ENCODE data around the gene IL1RAPL1. TPM values are rescaled to one million over a fixed set of nuclear protein-coding genes. Genes with fewer than 3 reads are reported as not detected.

IL1RAPL1 gene
- total RNA-seq, 4 donors from 2014 or later: 0.13 TPM; not detected in 3

DNA sequence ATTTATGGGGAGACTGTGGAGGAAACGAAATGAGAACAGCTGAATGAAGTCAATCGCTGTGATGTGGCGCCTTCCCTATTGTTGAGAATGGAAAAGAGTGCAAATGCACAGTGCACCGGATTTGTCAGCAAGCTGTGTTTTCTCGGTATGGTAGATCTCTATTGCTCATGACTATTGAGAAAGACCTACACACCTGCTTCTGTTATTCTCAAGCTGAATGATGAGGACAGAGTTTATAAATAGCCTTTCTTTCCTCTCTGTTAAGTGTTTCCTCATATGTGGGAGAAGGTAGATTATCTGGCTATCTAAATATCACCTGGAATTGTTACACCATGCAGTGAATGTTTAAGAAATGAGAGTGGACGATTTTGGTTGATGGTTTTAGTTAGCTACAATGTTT lies 650.7 kb downstream of the IL1RAPL1 start:
- DNase-seq (ENCODE audit: low spot score in 2 of 2): no peak
- Histone ChIP-seq H3K4me1 (no peaks in the 10 kb centered on the region), H3K36me3 (no peaks in the 10 kb centered on the region), H3K27ac (no peak overlapping the region), H3K9me3 (no peaks in the 10 kb centered on the region), H3K27me3 (no peaks in the 10 kb centered on the region), H3K4me3 (no peak overlapping the region)
- no peak for TF ChIP-seq POLR2AphosphoS5 (IDR thresholded peaks at IDR 0.05)
- TF ChIP-seq EP300 (IDR thresholded peaks at IDR 0.05): no peak
- no peak for TF ChIP-seq POLR2A (IDR thresholded peaks at IDR 0.05)
- TF ChIP-seq, protein P1, sequence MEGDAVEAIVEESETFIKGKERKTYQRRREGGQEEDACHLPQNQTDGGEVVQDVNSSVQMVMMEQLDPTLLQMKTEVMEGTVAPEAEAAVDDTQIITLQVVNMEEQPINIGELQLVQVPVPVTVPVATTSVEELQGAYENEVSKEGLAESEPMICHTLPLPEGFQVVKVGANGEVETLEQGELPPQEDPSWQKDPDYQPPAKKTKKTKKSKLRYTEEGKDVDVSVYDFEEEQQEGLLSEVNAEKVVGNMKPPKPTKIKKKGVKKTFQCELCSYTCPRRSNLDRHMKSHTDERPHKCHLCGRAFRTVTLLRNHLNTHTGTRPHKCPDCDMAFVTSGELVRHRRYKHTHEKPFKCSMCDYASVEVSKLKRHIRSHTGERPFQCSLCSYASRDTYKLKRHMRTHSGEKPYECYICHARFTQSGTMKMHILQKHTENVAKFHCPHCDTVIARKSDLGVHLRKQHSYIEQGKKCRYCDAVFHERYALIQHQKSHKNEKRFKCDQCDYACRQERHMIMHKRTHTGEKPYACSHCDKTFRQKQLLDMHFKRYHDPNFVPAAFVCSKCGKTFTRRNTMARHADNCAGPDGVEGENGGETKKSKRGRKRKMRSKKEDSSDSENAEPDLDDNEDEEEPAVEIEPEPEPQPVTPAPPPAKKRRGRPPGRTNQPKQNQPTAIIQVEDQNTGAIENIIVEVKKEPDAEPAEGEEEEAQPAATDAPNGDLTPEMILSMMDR (IDR thresholded peaks at IDR 0.05): no peak
- WGBS: 69% methylated on average over 6 of the region's 6 CpGs

DNA sequence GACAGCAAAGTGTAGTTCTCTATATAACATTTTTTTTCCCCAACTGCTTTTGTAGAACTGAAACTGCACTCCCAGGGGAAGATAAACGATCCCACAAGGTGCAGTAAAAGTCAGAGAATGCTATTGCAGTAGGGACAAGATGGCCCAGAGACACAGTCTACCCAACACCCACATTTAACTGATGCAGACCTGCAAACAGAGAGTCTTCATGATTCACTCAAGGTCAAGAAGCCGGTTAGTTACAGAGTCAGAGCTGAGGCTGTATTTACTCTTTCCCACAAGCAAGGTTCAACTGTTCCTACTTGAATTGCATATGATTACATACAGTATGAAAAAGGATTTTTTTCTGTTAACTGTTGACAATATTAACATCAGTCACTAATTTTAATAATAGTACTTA lies 654.6 kb downstream of the IL1RAPL1 start:
- H3K9me3 ChIP-seq: no peaks in the 10 kb centered on the region
- H3K27me3 ChIP-seq: no peaks in the 10 kb centered on the region
- no peaks in the 10 kb centered on the region for H3K4me1 ChIP-seq
- H3K27ac ChIP-seq: no peak overlapping the region
- H3K36me3 ChIP-seq: no peaks in the 10 kb centered on the region
- TF ChIP-seq EP300 (IDR thresholded peaks at IDR 0.05) (no peak), POLR2A (IDR thresholded peaks at IDR 0.05) (no peak)
- 57% methylated on average over 2 of the region's 2 CpGs for WGBS
- no peak for DNase-seq (ENCODE audit: low spot score in 2 of 2)
- no peak overlapping the region for H3K4me3 ChIP-seq

DNA sequence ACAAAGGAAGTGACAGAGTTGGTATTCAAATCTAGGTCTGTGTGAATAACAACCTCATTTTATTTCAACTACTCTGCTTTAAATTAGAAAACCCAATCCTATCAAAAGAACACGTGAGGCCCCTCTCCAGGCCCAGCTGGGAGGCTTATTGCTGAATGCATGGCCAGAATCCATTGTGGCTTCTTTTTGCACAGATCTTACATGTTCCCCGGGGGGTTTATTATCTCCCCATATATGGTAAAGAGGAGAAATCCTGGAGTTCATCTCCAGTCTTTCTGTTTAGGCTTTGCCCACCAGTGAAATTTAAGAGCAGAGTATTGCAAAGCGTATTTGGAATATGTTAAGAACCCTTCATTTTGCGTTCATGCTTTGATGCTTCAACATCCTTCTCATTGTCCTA lies 655.6 kb downstream of the IL1RAPL1 start:
- TF ChIP-seq POLR2AphosphoS5 (IDR thresholded peaks at IDR 0.05): no peak
- no peak for TF ChIP-seq EP300 (IDR thresholded peaks at IDR 0.05)
- TF ChIP-seq, protein P1 (IDR thresholded peaks at IDR 0.05): no peak
- no peak for TF ChIP-seq POLR2A (IDR thresholded peaks at IDR 0.05)
- no peak for DNase-seq (ENCODE audit: low spot score in 2 of 2)
- 74% methylated on average over 4 of the region's 4 CpGs for WGBS
- H3K9me3 ChIP-seq: no peaks in the 10 kb centered on the region
- H3K27me3 ChIP-seq: no peaks in the 10 kb centered on the region
- no peak overlapping the region for H3K27ac ChIP-seq
- no peaks in the 10 kb centered on the region for H3K36me3 ChIP-seq
- no peaks in the 10 kb centered on the region for H3K4me1 ChIP-seq
- H3K4me3 ChIP-seq: no peak overlapping the region

DNA sequence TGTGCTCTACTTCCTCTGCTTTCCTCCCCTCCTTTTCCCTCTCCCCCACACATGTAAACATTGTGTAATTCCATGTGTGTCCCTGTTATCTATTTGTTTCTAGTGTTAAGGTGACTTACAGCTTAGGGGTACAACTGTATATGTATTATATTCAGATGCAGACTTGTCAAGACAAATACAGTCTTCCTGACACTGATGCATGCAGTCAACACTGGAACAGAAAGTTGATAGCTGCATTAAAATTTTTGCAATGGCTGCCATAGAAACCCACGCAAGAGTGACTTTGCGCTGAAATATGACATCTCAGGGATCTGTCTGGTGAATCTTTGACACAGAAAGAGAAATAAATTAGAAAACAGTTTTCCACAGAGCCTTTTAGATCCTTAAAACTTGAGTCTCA lies 656.7 kb downstream of the IL1RAPL1 start:
- DNase-seq (ENCODE audit: low spot score in 2 of 2): no peak
- H3K36me3 ChIP-seq: no peaks in the 10 kb centered on the region
- TF ChIP-seq POLR2AphosphoS5 (IDR thresholded peaks at IDR 0.05) (no peak), EP300 (IDR thresholded peaks at IDR 0.05) (no peak), POLR2A (IDR thresholded peaks at IDR 0.05) (no peak)
- TF ChIP-seq, protein P1 (IDR thresholded peaks at IDR 0.05): no peak
- no peaks in the 10 kb centered on the region for H3K4me1 ChIP-seq
- no peak overlapping the region for H3K4me3 ChIP-seq
- H3K27ac ChIP-seq: no peak overlapping the region
- 89% methylated on average over 2 of the region's 2 CpGs for WGBS
- no peaks in the 10 kb centered on the region for H3K27me3 ChIP-seq
- H3K9me3 ChIP-seq: no peaks in the 10 kb centered on the region

DNA sequence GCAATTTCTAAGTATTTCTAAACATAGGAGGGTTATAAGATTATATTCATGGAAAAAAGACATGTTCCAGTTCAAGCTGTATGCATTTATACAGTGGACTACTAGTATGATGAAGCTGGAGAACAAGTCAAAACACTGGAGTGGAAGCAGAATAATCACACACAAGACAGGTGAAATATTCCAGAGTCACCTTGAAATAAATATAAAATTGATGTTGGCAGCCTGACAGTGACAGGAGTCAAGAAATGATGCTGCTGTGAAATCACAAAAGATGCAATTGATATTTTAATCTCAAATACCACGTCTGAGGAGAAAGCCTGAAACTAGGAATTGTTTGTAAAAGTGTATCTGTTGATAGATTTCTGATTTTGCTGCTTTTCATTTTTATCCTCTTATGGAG lies 667.3 kb downstream of the IL1RAPL1 start:
- Histone ChIP-seq H3K4me1 (no peaks in the 10 kb centered on the region), H3K9me3 (no peaks in the 10 kb centered on the region), H3K27me3 (no peaks in the 10 kb centered on the region), H3K36me3 (no peaks in the 10 kb centered on the region), H3K4me3 (no peak overlapping the region), H3K27ac (no peak overlapping the region)
- 53% methylated on average over 1 of the region's 1 CpG for WGBS
- no peak for DNase-seq (ENCODE audit: low spot score in 2 of 2)
- TF ChIP-seq POLR2A (IDR thresholded peaks at IDR 0.05) (no peak), EP300 (IDR thresholded peaks at IDR 0.05) (no peak), POLR2AphosphoS5 (IDR thresholded peaks at IDR 0.05) (no peak)
- TF ChIP-seq, protein P1 (IDR thresholded peaks at IDR 0.05): no peak

DNA sequence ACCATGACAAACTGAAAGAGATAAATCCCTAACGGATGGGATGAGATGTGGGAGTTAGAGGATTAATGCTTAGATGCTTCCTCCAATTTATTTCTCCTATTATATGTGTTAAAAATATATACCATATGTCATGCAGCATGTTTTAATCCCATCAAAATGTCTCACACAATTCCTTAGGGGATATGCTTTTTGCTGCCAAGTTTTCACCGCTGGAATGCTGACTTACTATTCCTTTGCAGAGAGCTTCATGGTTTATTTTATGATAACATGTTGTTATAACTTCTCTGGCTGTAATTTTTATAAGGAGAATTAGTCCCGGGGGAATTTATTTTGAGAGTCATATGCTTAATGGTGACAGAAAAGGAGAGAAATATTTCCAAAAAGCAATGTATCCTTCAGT lies 670.3 kb downstream of the IL1RAPL1 start:
- Histone ChIP-seq H3K4me1 (no peaks in the 10 kb centered on the region), H3K9me3 (no peaks in the 10 kb centered on the region), H3K27ac (no peak overlapping the region), H3K36me3 (no peaks in the 10 kb centered on the region), H3K27me3 (no peaks in the 10 kb centered on the region), H3K4me3 (no peak overlapping the region)
- 32% methylated on average over 3 of the region's 3 CpGs for WGBS
- TF ChIP-seq, protein P1 (IDR thresholded peaks at IDR 0.05): no peak
- TF ChIP-seq POLR2AphosphoS5 (IDR thresholded peaks at IDR 0.05) (no peak), EP300 (IDR thresholded peaks at IDR 0.05) (no peak), POLR2A (IDR thresholded peaks at IDR 0.05) (no peak)
- DNase-seq (ENCODE audit: low spot score in 2 of 2): no peak

All from suprapubic skin (tissue), 4 donors.